Measurements from ENCODE around the gene ARHGEF10L.

DNA sequence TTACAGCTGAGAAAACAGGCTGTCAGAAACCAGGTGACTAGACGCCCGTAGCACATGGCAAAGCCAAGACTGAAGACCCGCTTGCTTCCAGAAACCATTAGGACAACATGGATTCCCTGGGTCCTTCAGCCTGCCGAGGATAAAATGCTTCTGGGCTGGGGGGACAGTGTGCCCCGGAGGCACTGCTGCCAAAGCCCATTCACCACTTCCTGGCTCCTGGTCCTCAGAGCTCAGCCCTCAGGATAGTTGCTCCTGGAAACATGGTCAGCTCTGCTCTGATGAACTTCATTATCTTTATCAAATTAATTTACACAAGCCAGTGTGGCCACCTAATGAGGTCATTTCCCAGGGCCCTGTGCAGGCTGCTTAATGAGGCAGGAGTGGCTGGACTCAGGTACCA is 174.5 kb downstream of the ARHGEF10L start:
- TF ChIP-seq, protein P1, sequence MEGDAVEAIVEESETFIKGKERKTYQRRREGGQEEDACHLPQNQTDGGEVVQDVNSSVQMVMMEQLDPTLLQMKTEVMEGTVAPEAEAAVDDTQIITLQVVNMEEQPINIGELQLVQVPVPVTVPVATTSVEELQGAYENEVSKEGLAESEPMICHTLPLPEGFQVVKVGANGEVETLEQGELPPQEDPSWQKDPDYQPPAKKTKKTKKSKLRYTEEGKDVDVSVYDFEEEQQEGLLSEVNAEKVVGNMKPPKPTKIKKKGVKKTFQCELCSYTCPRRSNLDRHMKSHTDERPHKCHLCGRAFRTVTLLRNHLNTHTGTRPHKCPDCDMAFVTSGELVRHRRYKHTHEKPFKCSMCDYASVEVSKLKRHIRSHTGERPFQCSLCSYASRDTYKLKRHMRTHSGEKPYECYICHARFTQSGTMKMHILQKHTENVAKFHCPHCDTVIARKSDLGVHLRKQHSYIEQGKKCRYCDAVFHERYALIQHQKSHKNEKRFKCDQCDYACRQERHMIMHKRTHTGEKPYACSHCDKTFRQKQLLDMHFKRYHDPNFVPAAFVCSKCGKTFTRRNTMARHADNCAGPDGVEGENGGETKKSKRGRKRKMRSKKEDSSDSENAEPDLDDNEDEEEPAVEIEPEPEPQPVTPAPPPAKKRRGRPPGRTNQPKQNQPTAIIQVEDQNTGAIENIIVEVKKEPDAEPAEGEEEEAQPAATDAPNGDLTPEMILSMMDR (conservative IDR thresholded peaks at IDR 0.05; ENCODE audit: low read depth, low read length): no peak
- TF ChIP-seq EZH2 (IDR thresholded peaks at IDR 0.05; ENCODE audit: borderline replicate concordance, low read depth, low read length, poor library complexity, severe bottlenecking): no peak
